GM18867 (cell line): ENCODE results near the gene NEO1.
"Not testable (repeated sequence)": the region's sequence is repeated elsewhere in the genome, so short reads cannot be mapped to it uniquely, and the experiment has no call there.

Source experiments
- ATAC-seq: cut with Tn5 transposase; IDR thresholded peaks from one replicate; pipeline ENCODE4 v1.9.1; 2021; ENCODE audit warnings: mild to moderate bottlenecking, moderate library complexity; ENCODE audit not compliant: unreplicated experiment

Gene NEO1

DNA sequence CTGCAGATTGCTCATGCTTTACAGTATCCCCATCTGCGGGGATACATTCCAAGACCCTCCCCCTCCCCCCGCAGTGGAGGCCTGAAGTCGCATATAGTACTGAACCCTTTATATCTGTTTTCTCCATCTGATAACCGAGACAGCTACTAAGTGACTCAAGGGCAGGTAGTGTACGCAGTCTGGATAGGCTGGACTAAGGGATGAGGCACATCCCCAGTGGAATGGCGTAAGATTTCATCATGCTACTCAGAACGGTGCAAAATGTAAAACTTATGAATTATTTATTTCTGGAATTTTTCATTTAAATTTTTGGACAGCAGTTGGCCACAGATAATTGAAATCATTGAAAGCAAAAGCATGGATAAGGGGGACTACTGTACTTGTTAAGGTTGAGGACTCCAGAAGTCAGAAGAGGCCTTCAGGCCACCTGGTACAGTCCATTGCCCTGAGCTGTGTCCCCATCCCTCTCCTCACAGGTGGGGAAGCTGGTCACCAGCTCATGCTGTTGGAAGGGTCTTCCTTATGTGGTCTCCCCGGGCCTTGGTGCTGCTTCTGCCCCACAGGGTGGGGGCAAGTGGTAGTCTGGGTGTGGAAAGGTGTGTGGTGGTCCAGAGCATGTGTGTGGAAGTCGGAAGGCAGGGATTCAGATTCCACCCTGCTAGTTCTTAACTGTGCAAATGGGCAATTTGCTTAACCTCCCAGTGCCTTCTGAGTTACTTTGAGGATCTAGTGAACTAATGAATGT lies 244.5 kb downstream of the NEO1 start:
- ATAC-seq = no peak

DNA sequence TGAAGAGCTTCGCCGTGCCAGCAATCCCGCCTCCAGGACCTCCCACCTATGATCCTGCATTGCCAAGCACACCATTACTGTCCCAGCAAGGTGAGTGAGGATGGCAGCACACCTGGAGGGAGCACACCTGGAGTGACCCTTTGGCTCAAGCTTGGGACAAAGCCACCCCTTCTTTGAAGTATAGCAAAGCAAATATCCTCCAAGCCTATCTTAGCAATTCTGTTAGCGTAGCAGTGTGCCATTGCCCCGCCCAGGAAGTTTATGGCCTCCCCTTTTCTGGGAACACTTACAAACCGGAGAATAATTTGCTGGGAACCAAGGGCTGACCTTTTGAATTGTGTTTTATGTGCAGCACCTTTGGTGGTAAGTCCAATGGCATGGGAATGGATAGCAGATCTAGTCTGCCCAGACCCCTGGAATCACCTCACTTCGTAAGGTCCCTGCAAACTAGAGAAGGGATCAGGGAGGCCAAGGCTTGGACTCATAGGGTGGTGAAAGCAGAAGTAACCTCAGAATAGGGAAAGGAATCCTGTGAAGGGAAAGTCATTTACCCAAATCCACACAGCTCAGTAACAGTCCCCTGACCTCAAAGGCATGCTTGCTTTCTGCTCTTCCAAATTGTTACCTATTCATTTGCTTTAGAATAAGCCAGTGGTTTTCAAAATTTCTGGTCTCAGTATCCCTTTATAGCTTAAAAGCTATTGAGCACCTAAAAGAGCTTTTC lies 246.4 kb downstream of the NEO1 start:
- no peak for ATAC-seq

DNA sequence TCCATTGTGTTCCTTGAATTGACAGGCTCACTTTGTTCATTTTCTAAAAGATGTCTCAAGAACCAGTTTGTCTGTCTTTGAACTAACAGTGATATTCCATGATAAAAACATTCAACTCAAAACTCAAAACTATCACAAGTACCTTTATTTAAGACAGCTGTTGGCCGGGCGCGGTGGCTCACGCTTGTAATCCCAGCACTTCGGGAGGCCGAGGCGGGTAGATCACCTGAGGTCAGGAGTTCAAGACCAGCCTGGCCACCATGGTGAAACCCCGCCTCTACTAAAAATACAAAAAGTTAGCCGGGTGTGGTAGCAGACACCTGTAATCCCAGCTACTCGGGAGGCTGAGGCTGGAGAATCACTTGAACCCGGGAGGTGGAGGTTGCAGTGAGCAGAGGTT lies 248.0 kb downstream of the NEO1 start:
- ATAC-seq = not testable (repeated sequence)

DNA sequence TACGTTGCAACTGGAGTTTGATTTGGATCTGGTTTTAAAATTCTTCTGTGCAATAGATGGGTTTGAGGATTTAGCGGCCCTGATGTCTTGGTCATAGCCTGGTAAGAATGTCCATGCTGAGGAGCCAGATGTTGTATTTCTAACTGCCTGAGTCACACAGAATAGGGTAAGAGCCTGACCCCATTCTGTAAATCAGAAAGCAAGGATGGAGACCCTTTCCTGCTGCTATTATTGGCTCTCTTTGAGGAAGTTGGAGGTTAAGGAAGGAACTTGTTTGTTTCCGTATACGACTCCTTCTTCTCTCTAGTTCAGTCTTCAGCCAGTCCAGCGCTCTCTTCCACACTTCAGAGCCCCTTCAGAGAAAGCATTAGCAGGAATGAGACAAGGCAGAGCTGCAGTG lies 251.4 kb downstream of the NEO1 start:
- no peak for ATAC-seq

DNA sequence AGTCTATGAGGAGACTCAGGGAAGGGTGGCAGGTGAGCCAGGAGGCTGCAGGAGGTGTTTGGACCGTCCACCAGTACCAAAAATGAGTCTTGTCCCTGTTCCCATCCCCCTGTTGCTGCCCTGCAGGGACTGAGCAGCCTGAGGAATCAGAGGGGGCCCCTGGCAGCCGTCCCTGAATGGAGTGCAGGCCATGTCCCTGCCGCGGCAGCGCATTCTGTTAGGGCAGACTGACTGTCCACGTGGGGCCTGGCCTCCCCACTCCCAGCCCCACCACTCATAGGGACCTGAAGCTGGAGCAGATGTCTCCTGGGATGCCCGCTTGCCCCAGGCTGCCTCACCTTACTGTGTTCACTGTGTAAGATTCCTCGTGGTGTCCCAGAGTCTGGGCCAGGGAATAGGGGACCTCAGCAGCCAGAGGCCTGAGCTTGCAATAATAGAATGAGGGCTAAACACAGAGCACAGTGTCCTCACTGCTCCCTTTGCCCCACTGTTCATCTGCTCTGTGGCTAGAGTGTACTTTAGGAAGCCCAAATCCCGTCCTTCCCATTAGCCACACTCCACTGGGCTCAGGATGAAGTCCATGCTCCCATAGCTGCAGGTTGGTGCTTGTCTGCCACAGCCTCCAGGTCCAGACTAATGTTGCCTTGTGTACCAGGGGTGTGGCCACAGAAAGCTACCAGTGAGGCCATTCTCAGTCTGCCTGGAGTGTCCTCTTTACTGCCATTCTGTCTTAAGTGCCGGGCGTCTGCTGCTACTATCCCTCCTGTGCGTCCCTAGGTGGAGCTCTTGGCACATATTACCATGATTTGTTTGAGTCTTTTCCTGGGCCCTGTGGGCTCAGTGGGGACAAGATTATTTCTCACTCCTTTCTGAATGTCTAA lies 253.3 kb downstream of the NEO1 start:
- no peak for ATAC-seq

DNA sequence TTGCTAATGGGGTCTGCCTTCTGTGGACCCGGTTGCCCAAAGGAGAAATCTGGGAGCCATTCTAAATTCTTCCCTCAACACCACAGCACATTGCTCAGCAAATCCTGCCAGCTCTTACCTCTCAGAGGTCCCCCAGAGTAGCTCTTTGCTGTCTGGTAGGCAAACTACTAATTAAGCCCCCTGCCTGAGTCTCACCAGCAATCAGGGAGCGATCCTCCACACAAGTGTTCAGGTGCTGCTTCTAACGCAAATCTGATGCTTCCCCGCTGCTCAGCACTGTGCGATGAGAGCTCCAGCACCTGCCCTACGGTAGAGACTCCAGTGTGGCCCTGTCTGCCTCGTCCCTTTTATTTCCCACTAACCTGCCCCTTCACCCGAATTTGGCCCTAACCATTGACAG lies 256.0 kb downstream of the NEO1 start:
- ATAC-seq = no peak

DNA sequence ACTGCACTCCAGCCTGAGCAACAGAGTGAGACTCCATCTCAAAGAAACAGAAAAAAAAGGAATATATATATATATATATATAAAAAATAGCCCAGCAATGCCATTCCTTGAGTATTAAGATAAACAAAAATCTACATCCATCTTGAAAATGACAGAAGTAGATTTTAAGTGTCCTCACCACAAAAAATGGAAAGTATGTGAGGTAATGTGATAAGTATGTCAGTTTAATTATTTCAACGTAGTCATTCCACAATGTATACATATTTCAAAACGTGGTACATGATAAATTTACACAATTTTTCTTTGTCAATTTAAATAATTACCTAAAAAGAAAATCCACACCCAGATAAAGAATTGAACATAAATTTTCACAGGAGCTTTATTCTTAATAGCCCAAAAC lies 261.6 kb downstream of the NEO1 start:
- no peak for ATAC-seq

DNA sequence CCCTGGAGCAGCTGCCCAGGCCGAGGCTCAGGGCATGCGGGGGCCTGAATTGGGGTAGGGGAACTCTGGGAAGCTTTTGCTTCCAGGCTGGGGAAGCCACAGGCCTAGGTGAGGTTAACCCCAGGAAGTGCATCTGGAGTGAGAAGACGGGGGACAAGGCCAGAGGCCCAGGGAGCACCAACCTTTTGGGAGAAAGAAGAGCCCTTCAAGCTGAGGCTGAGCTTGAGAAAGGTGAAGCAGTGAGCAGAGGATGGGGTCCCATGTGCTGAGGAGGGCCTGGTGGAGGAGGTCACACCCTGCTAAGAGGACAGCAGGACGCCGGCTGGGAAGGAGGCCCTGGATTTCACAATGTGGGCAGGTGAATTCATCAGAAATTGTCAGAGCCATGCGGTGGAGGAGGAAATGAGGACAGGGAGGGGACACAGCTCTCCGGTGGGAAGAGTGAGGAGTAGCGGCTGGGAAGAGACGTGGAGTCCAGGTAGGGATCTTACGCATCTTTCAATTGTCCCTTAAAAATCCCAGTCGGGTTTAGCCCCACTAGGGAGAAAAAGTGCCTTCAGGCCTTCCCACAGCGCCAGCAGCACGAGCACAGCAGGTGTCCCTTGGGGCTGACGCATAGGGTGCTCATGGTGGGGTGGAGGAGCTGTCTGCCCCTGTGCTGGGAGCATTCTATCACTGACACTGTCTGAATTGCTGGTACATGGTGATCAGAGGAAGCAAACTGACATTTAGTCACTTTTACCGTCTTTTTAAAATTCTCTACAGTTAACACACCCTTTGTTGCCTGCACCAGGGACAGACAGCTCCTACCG lies 265.6 kb downstream of the NEO1 start:
- ATAC-seq = no peak

DNA sequence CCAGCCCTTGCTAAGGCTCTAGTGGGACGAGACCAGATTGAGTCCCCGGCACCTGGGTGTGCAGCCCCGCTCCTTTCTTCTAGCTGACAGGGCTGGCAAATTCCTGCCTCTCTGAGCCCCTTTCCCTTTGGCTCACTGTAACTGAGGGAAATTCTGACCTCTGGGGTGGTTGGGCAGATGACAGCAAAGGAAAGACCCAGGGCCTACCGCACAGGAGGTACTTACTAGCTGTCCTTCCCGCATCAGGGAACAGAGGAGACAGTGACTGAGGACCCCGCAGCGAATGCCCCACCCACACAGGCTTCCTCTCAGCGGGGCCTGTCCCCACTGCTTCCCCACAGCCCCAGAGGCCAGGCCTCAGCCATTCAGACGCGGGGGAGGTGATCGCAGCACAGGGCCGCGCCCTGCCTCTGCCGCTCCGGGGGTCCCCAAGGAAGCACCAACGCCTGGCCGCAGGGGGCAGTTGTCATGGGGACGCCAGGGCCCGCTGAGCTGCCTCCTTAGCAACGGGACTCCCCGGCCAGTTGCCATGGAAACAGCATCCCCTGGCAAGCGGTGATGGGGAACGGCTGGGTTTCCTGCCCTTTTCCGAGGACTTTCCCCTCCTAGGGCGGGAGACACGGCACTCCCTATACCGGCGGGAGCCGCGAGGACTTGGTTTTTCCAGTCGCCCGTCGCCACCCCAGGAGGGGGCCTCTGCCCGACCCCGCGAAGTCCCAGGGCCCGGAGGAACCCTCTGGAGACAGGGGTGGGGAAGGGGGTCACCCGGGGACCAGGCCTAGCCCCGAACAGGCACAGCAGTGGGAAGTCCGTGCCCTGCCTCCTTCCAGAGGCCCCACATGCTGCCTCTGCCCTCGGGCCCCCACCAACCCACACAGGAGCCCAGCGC lies 266.4 kb downstream of the NEO1 start:
- no peak for ATAC-seq

DNA sequence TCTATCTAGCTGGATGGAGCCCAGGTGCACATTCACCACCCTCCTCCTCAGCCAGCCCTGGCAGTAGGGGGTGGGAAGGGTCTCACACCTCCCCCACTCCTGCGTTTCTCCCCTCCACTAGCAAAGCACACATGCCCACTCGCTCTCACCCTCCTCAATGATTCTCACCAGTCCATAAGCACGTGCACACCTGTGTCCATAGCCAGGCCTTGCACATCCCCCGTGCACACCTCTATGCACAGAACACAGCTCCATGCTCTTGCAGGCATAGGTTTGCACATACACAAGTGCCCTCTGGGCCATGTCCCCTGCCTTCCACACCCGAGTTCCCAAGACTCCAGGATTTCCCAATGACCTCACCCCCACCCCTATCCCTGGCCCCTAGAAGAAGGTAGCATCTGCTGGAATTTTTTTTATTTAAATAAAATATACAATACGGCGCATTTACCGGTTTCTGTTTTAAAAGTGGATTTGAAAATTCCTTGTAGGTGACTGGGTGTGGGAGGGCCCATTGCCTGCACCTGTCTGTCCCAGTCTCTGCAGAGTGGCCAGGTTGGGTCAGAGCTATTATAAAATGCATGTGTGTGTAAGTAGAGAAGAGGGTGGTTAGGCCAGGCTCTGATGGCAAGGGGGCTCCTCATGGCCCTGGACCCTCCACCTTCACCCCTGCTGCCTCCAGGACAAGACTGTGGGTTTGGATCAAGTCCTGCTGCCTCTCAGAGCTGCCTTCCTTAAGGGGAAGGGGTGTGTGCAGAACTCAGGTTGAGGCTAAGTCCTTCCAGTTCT lies 267.4 kb downstream of the NEO1 start:
- ATAC-seq = no peak

DNA sequence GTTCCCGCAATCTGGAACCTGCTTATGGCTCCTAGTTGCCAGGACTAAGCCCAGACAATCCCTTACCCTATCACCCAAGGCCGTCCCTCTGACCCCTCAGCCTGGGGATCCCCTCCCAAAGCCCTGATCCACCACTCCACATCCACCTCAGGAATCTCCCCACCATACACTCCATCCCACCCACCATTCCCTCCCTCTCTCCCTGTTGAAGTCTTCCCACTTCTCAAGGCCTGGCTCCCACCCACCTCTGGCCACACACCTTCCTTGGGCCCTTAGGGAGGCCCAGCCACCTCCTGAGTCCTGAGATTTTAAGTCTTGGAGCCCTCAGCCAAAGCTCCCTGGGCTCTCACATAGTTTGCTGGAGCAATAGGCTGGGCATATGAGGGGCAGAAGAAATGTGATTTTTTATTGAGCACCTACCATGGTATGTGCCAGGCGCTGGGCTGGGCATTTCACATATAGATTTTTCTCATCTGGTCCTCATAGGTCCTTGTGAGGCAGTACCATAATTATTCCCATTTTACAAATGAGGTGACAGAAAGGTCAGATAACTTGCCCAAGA lies 268.4 kb downstream of the NEO1 start:
- ATAC-seq = no peak

DNA sequence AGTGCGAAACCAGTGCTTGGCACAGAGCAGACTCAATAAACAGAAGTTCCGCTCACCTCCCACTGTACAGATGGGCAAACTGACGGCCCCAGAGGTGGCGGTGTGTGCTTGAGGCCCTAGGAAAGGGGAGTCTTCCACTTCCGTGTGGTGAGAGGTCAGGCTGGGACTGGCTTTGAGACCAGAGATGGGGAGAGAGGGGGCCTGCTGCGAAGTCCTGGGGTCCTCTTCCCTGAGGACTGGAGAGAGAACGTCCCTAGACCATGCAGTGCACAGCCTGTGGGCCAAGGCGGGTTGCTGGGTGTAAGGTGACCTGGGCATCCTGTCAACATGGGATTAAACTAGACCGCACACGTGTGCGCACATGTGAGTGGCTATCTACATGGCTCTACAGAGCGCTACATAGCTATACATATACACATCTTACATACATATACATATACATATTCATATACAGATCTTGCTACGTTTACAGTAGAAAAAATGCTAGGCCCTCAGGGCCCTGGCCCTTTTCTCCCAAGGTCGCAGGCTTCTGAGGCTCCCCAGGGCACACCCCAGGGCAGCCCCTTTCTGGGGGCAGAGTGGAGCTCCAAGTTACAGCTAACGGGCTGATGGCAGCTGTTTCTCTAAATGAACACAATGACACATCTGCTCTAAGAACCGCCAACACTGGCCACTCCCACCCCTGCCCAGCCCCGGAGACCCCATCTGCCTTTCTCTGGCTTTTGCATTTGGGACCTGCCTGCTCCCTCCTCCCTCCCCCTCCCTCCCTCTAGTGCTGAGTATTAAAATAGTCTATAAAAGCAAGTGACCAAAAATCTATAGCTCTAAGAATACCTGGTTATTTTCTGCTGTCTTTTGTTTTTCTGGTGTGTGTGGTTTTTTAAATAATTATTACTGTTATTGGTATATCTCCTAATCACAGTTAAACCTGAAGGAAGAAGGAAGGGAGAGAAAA lies 269.5 kb downstream of the NEO1 start:
- no peak for ATAC-seq

DNA sequence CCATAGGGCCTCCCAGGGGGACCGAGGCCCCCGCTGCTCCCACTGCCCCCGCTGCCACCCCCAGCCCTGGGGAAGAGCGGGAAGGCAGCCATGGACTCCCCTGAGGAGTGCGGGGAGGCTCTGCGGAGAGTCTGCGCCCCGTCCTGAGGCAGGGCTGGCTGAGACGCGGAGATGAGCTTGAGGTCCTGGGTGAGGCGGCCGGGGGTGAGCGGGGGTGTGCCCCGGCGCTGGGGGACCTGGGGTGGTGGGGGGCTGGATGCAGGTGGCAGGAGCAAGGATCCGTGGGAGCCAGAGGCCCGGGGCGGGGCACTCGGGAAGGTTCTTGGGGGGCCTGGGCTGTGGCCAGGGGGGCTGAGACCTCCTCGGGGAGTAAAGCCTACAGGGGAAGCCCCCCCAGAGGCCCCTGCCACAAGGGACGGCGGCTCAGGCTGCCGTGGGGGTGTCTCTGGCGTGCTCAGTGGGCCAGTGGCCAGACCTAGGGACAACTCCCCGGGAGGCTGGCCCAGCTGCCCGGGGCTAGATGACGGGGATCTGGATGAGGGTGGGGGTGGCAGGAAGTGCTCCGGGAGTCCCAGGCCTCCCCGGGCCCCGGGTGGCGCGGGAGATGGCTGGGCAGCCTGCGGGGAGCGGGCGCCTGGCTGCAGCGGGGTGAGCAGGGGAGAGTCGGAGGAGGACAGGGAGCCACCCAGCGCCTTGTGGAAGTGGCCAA lies 270.6 kb downstream of the NEO1 start:
- ATAC-seq = no peak

DNA sequence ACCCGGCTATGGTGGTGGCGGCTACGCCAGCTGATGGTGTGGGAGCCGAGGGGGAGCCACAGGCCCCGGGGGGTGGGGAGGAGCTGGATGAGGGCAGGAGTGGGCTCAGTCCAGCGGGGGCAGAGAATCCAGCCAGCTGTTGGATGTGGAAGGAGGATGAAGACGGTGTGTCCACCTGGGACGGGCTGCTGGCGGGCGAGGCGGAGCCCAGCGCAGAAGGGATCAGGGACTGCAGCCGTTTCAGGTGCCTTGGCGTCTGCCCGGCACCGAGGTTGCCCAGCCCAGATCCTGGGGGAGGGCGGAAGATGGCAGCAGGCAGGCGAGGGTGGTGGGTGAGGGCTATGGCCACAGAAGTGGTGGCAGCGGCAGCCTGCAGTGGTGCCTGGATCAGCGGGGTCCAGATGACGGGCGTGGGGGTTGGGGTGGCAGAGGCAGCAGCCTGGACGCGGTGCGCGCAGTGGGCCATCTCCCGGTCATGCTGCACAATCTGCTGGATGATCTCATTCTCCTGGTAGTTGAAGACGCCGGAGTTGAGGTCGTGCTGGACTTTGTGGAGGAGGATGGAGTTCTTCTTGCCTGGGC lies 271.2 kb downstream of the NEO1 start:
- ATAC-seq = no peak

DNA sequence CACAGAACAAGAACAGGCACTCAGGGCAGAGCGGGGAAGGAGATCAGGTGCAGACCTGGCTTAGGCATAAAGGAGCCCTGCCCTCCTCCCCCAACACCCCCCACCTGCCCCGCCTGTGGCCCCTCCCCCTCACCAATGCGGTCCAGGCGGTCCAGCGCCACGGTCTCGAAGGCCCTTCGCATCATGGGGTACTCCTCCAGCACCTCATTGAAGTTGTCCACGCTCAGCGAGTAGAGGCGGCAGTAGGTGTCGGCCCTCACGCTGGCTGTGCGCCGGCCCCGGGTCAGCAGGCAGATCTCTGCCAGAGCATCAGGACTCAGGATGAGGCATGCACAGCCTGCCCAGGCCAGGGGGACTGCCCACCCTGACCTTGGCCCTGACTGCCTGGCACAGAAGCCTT lies 271.7 kb downstream of the NEO1 start:
- no peak for ATAC-seq

DNA sequence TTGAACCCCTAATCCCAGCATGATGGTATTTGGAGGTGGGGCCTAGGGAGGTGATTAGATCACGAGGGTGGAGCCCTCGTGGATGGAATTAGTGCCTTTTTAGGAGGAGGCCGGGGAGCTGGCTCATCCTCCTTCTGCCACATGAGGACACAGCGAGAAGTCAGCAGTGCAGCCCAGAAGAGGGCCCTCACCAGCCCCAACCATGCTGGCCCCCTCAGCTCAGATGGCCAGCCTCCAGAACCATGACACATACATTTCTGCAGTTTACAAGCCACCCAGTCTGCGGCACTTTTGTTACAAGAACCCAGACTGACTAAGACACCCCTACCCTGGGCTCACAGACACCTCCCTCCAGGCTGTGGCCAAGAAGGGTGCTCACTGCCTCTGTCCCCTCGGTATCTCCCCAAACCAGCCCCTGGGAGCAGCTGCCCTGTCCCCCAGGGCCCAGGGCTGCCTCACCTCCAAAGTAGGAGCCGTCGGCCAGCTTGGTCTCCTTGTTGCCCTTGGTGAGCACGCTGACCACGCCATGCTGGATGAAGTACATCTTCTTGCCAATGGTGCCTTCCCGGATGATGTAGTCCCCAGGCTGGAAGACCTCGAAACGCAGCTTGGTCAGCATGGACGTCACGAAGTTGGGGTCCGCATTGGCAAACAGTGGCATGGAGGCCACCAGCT lies 272.4 kb downstream of the NEO1 start:
- no peak for ATAC-seq
